Measurements from ENCODE around the gene KRTAP19-5.

GRCh38 chr21:30468900-30469714, 32.8 kb downstream of the KRTAP19-5 start:
- TF ChIP-seq CTCF (conservative IDR thresholded peaks at IDR 0.05 in 1 of 2, IDR thresholded peaks at IDR 0.05 in 1 of 2; ENCODE audit: extremely low read depth in 1 of 2, insufficient read depth in 1 of 2, low read depth in 1 of 2, low read length in 2 of 2) (no peak), EZH2 (IDR thresholded peaks at IDR 0.05; ENCODE audit: borderline replicate concordance, low read length) (no peak)
